A549 (cell line): Measurements from ENCODE around the gene TACC3.

Experiments
- CHD4 ChIP-seq: fragments of 200-600 bp; sonication (generic); IDR thresholded peaks from 2 replicates; pipeline ENCODE4 v1.6.1; 2016; ENCODE audit warnings: antibody characterized with exemption, mild to moderate bottlenecking, borderline replicate concordance
- CTCF ChIP-seq: fragments of >200 bp; sonication (Bioruptor Twin); formaldehyde crosslinking; IDR thresholded peaks from 3 replicates; pipeline ENCODE4 v1.5.1; 2016
- HOXA7 ChIP-seq: fragments of 250-450 bp; sonication (Bioruptor Pico); IDR thresholded peaks from 2 replicates; pipeline ENCODE4 v1.5.0; 2020; ENCODE audit warnings: mild to moderate bottlenecking, moderate library complexity
- MAZ ChIP-seq: fragments of 150-350 bp; IDR thresholded peaks from 2 replicates; pipeline ENCODE4 v1.6.1; 2014; ENCODE audit warnings: antibody characterized with exemption, low read depth, low read length, borderline replicate concordance
- NR3C1 ChIP-seq: fragments of >200 bp; sonication (Bioruptor Twin); formaldehyde crosslinking; IDR thresholded peaks from 3 replicates; pipeline ENCODE4 v1.6.1; 2017
- PBX3 ChIP-seq: IDR thresholded peaks from 2 replicates; pipeline ENCODE4 v1.6.1; 2012
- POLR2A ChIP-seq: IDR thresholded peaks from 2 replicates; pipeline ENCODE4 v1.6.1; 2012; ENCODE audit warnings: mild to moderate bottlenecking, low read length
- RCOR1 ChIP-seq: fragments of 150-350 bp; IDR thresholded peaks from 2 replicates; pipeline ENCODE4 v1.6.1; 2014; ENCODE audit warnings: antibody characterized with exemption, low read length, low read depth
- ZFP36 ChIP-seq: fragments of 450-650 bp; IDR thresholded peaks from 2 replicates; pipeline ENCODE4 v1.6.1; 2014; ENCODE audit warnings: borderline replicate concordance; ENCODE audit not compliant: partially characterized antibody

DNA sequence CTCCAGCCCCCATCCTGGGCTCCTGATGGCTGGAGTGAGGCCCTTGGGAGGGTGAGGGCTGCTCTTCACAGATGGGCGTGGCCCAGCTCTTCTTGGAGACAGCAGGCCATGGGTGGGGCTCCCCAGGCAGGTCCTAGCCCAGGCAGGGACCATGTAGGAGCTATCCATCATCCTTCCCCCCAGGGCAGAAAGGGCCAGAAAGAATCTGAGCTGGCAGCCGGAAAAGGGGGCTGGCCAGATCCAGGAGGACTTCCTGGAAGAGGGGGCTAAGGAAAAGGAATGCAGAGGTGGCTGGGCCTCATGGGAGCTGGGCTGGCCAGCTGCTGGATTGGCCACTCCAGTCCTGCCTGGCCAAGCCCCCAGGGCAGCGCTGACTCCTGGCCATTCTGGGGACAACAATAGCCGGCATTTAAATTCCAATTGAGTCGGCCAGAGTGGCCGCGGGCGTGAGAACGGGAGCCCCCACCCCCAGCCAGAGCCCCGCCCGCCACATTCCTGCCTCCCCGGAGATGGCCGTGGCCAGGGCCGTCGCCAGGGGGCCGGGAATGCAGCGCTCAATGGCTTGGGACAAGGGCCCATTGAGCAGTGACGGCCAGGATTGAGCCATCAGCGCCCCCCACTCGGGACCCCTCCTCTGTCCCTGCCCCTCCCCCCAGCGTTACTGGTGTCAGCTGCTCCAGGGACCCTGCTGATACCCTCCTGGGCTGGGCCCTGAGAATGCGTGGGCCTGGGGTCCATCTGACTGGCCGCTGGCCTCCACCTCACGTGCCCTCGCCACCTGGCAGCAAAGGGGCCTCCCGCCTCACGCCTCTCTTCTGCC, 56.7 kb downstream of the TACC3 start:
- TF ChIP-seq CTCF = no peak
- TF ChIP-seq POLR2A = no peak
- TF ChIP-seq ZFP36 = peak; percentile 99
- no peak for TF ChIP-seq NR3C1
- no peak for TF ChIP-seq MAZ
- TF ChIP-seq PBX3 = no peak
- no peak for TF ChIP-seq CHD4
- TF ChIP-seq HOXA7 (CRISPR knock-in tag) = no peak
- TF ChIP-seq RCOR1 = no peak
